ENCODE measurements around the gene MYO5A.
A peak's percentile ranks its signal among the peaks of the same experiment; 100 is the strongest.
"Not testable (repeated sequence)": the region's sequence is repeated elsewhere in the genome, so short reads cannot be mapped to it uniquely, and the experiment has no call there.

MYO5A gene

GRCh38 chr15:52466134-52466701 is 62.5 kb downstream of the MYO5A start:
- DNase-seq: peak in 24 of 56 donors; percentile 4 to 44 (median 20)

- DNase-seq: no peak
Observed at GRCh38 chr15:52464478-52464877, 64.2 kb downstream of the MYO5A start.

GRCh38 chr15:52464040-52464439 is 64.6 kb downstream of the MYO5A start:
- DNase-seq: no peak

GRCh38 chr15:52463638-52464037 is 65.0 kb downstream of the MYO5A start:
- DNase-seq: no peak

- no peak for DNase-seq
Observed at GRCh38 chr15:52462806-52463360, 65.8 kb downstream of the MYO5A start.

GRCh38 chr15:52459701-52460100 is 69.0 kb downstream of the MYO5A start:
- DNase-seq: not testable (repeated sequence)

- DNase-seq: not testable (repeated sequence)
Observed at GRCh38 chr15:52459265-52459664, 69.4 kb downstream of the MYO5A start.

GRCh38 chr15:52448011-52448890 is 80.4 kb downstream of the MYO5A start:
- DNase-seq: no peak

- no peak for DNase-seq
Observed at GRCh38 chr15:52445954-52446353, 82.7 kb downstream of the MYO5A start.

GRCh38 chr15:52445553-52445952 is 83.1 kb downstream of the MYO5A start:
- DNase-seq: no peak

GRCh38 chr15:52443205-52443604 is 85.5 kb downstream of the MYO5A start:
- not testable (repeated sequence) for DNase-seq

- no peak for DNase-seq
Observed at GRCh38 chr15:52441841-52442240, 86.8 kb downstream of the MYO5A start.

GRCh38 chr15:52440946-52441345 is 87.7 kb downstream of the MYO5A start:
- no peak for DNase-seq

- no peak for DNase-seq
Observed at GRCh38 chr15:52440414-52440813, 88.3 kb downstream of the MYO5A start.

GRCh38 chr15:52439470-52439869 is 89.2 kb downstream of the MYO5A start:
- DNase-seq: no peak

- not testable (repeated sequence) for DNase-seq
Observed at GRCh38 chr15:52439042-52439441, 89.6 kb downstream of the MYO5A start.

- no peak for DNase-seq
Observed at GRCh38 chr15:52438047-52438446, 90.6 kb downstream of the MYO5A start.

- no peak for DNase-seq
Observed at GRCh38 chr15:52437646-52438045, 91.0 kb downstream of the MYO5A start.

GRCh38 chr15:52436981-52437380 is 91.7 kb downstream of the MYO5A start:
- no peak for DNase-seq

GRCh38 chr15:52434885-52435284 is 93.8 kb downstream of the MYO5A start:
- no peak for DNase-seq

- no peak for DNase-seq
Observed at GRCh38 chr15:52428297-52428696, 100.4 kb downstream of the MYO5A start.

- no peak for DNase-seq
Observed at GRCh38 chr15:52427804-52428203, 100.9 kb downstream of the MYO5A start.

Measured in amygdala (tissue), 56 donors.